Ishikawa (cell line): ENCODE data around the gene APC.

ENCODE experiments used
- CEBPB ChIP-seq: IDR thresholded peaks from 2 replicates; pipeline ENCODE4 v1.6.1; 2012
- CREB1 ChIP-seq: IDR thresholded peaks from 2 replicates; pipeline ENCODE4 v1.6.1; 2012; ENCODE audit warnings: low read depth
- EGR1 ChIP-seq: IDR thresholded peaks from 2 replicates; pipeline ENCODE4 v1.6.1; 2012
- EP300 ChIP-seq: IDR thresholded peaks from 2 replicates; pipeline ENCODE4 v1.6.1; 2012; ENCODE audit warnings: borderline replicate concordance
- FOXM1 ChIP-seq: IDR thresholded peaks from 2 replicates; pipeline ENCODE4 v1.6.1; 2012; ENCODE audit warnings: low read depth, borderline replicate concordance
- MAX ChIP-seq: IDR thresholded peaks from 2 replicates; pipeline ENCODE4 v1.6.1; 2012
- NFIC ChIP-seq: IDR thresholded peaks from 2 replicates; pipeline ENCODE4 v1.6.1; 2012
- RAD21 ChIP-seq: IDR thresholded peaks from 2 replicates; pipeline ENCODE4 v1.6.1; 2012; ENCODE audit warnings: low read depth
- REST ChIP-seq: IDR thresholded peaks from 2 replicates; pipeline ENCODE4 v1.6.1; 2012; ENCODE audit warnings: low read depth, mild to moderate bottlenecking
- TAF1 ChIP-seq: IDR thresholded peaks from 2 replicates; pipeline ENCODE4 v1.6.1; 2012; ENCODE audit warnings: low read depth, mild to moderate bottlenecking
- TCF12 ChIP-seq: IDR thresholded peaks from 2 replicates; pipeline ENCODE4 v1.6.1; 2012; ENCODE audit warnings: low read depth
- TEAD4 ChIP-seq: IDR thresholded peaks from 2 replicates; pipeline ENCODE4 v1.6.1; 2012
- YY1 ChIP-seq: IDR thresholded peaks from 2 replicates; pipeline ENCODE4 v1.6.1; 2012; ENCODE audit warnings: low read depth
- ZBTB7A ChIP-seq: IDR thresholded peaks from 2 replicates; pipeline ENCODE4 v1.6.1; 2012; ENCODE audit warnings: low read depth
- TF ChIP-seq, protein P1 (sequence below): IDR thresholded peaks from 2 replicates; pipeline ENCODE4 v1.6.1; 2012

APC gene

GRCh38 chr5:112880219-112880964 is 142.7 kb downstream of the APC start:
- TF ChIP-seq TEAD4 (no peak), ZBTB7A (no peak), EP300 (no peak), CREB1 (no peak), RAD21 (no peak), NFIC (no peak), EGR1 (no peak), FOXM1 (no peak), REST (no peak), TCF12 (no peak), MAX (no peak), YY1 (no peak), TAF1 (no peak), CEBPB (no peak)
- TF ChIP-seq, protein P1, sequence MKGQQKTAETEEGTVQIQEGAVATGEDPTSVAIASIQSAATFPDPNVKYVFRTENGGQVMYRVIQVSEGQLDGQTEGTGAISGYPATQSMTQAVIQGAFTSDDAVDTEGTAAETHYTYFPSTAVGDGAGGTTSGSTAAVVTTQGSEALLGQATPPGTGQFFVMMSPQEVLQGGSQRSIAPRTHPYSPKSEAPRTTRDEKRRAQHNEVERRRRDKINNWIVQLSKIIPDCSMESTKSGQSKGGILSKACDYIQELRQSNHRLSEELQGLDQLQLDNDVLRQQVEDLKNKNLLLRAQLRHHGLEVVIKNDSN, result no peak

GRCh38 chr5:112883192-112883591 is 145.5 kb downstream of the APC start:
- no peak for TF ChIP-seq CEBPB
- TF ChIP-seq, protein P1, result no peak
- no peak for TF ChIP-seq TEAD4
- TF ChIP-seq ZBTB7A, result no peak
- TF ChIP-seq CREB1, result no peak
- TF ChIP-seq TCF12, result no peak
- no peak for TF ChIP-seq YY1
- TF ChIP-seq EGR1, result no peak
- TF ChIP-seq NFIC, result no peak
- no peak for TF ChIP-seq FOXM1
- TF ChIP-seq RAD21, result no peak

GRCh38 chr5:112885001-112885400 is 147.3 kb downstream of the APC start:
- TF ChIP-seq RAD21 (no peak), EP300 (no peak), CEBPB (no peak), TEAD4 (no peak), YY1 (no peak), NFIC (no peak), REST (no peak), TCF12 (no peak), EGR1 (no peak), FOXM1 (no peak)
- TF ChIP-seq, protein P1, result no peak

GRCh38 chr5:112886975-112887374 is 149.3 kb downstream of the APC start:
- TF ChIP-seq TAF1 (no peak), ZBTB7A (no peak), EGR1 (no peak)

- TF ChIP-seq YY1 (no peak), ZBTB7A (no peak), NFIC (no peak), MAX (no peak), REST (no peak), TEAD4 (no peak), CEBPB (no peak), FOXM1 (no peak), CREB1 (no peak), EGR1 (no peak), TCF12 (no peak), RAD21 (no peak), TAF1 (no peak), EP300 (no peak)
- TF ChIP-seq, protein P1, result no peak
These were observed 155.1 kb downstream of the APC start for GRCh38 chr5:112892776-112893175.
